Ascending aorta (tissue), 2 donors: ENCODE measurements around the gene PLA2G2D. TPM values are rescaled to one million over a fixed set of nuclear protein-coding genes. Genes with fewer than 3 reads are reported as not detected.

Experiments used
- DNase-seq, 2 donors: peaks; one replicate each; pipeline ENCODE4 v3.0.0-alpha.2; 2019; ENCODE audit warnings: low spot score in 2 of 2
- H3K27ac ChIP-seq, 2 donors: fragments of 200-600 bp; sonication (generic); one replicate each; pipeline ENCODE4 v1.5.1; 2016 to 2017; ENCODE audit warnings: mild to moderate bottlenecking in 1 of 2
- H3K27me3 ChIP-seq: fragments of 200-600 bp; sonication (generic); one replicate; pipeline ENCODE4 v1.5.1; 2017
- H3K36me3 ChIP-seq, 2 donors: fragments of 200-600 bp; sonication (generic); one replicate each; pipeline ENCODE4 v1.5.1; 2016
- H3K4me1 ChIP-seq, 2 donors: fragments of 200-600 bp; sonication (generic); one replicate each; pipeline ENCODE4 v1.5.1; 2016 to 2017; ENCODE audit warnings: mild to moderate bottlenecking in 1 of 2
- H3K4me3 ChIP-seq, 2 donors: fragments of 200-600 bp; sonication (generic); one replicate each; pipeline ENCODE4 v1.5.1; 2016 to 2017; ENCODE audit warnings: mild to moderate bottlenecking in 1 of 2
- H3K9me3 ChIP-seq, 2 donors: fragments of 200-600 bp; sonication (generic); one replicate each; pipeline ENCODE4 v1.5.1; 2016
- intact Hi-C: fragments of 100-400 bp; cut with DNase I; formaldehyde crosslinking; loops from one replicate; pipeline ENCODE4 v1.15.1; 2023
- total RNA-seq: library from RNA; depleted of rRNA; stranded (reverse); fragments of >200 nt; gene quantifications from one replicate; pipeline ENCODE4 v1.1.0, GENCODE V29; 2016
- TF ChIP-seq, protein P1 (sequence below), 3 experiments: fragments of 200-600 bp in 2 of 3; fragments of 450-650 bp in 1 of 3; sonication (generic) in 2 of 3; IDR thresholded peaks; one replicate each; pipeline ENCODE4 v1.5.1; 2016 to 2019; ENCODE audit warnings: antibody characterized with exemption in 3 of 3, mild to moderate bottlenecking in 1 of 3, moderate library complexity in 1 of 3

Gene PLA2G2D
- total RNA-seq, 1 donor from 2014 or later = not detected

DNA sequence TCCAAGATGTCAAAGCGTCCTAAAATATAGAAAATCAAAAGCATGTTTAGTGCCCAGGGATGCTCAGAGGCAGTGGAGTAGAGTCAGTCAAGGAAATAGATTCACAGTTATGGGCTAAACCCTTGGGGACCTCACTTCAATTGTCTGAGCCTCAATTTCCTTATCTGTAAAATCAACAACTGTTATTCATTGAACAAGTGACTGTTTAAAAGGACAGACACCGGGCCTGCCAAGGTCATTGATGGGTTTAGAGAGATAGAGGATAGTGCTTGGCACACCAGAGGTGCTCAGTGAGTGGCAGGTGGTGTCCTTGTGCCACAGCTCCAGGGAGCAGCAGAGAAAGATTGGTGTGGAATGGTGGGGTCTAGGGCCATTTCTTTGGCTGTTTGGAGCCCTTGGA lies 36.6 kb downstream of the PLA2G2D start:
- intact Hi-C loops = no loop called here
- DNase-seq = no peak
- Histone ChIP-seq H3K27ac (no peak overlapping the region), H3K36me3 (peaks cover 0 to 3% of the 10 kb centered on the region in 2 donors), H3K27me3 (no peaks in the 10 kb centered on the region), H3K4me3 (no peak overlapping the region), H3K9me3 (no peaks in the 10 kb centered on the region), H3K4me1 (no peaks in the 10 kb centered on the region)
- TF ChIP-seq, protein P1, sequence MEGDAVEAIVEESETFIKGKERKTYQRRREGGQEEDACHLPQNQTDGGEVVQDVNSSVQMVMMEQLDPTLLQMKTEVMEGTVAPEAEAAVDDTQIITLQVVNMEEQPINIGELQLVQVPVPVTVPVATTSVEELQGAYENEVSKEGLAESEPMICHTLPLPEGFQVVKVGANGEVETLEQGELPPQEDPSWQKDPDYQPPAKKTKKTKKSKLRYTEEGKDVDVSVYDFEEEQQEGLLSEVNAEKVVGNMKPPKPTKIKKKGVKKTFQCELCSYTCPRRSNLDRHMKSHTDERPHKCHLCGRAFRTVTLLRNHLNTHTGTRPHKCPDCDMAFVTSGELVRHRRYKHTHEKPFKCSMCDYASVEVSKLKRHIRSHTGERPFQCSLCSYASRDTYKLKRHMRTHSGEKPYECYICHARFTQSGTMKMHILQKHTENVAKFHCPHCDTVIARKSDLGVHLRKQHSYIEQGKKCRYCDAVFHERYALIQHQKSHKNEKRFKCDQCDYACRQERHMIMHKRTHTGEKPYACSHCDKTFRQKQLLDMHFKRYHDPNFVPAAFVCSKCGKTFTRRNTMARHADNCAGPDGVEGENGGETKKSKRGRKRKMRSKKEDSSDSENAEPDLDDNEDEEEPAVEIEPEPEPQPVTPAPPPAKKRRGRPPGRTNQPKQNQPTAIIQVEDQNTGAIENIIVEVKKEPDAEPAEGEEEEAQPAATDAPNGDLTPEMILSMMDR (IDR thresholded peaks at IDR 0.05) = no peak

- Histone ChIP-seq H3K27ac (no peak overlapping the region), H3K9me3 (no peaks in the 10 kb centered on the region), H3K27me3 (no peaks in the 10 kb centered on the region), H3K4me3 (no peak overlapping the region), H3K36me3 (peaks cover 0 to under 1% of the 10 kb centered on the region in 2 donors), H3K4me1 (no peaks in the 10 kb centered on the region)
- DNase-seq = no peak
- intact Hi-C loops = no loop called here
- TF ChIP-seq, protein P1 (IDR thresholded peaks at IDR 0.05) = no peak
Observed at GRCh38 chr1:20081353-20081810, 38.0 kb downstream of the PLA2G2D start.

- no peaks in the 10 kb centered on the region for H3K27me3 ChIP-seq
- H3K4me3 ChIP-seq = no peak overlapping the region
- intact Hi-C loops = no loop called here
- no peaks in the 10 kb centered on the region for H3K4me1 ChIP-seq
- no peaks in the 10 kb centered on the region for H3K9me3 ChIP-seq
- H3K36me3 ChIP-seq = no peaks in the 10 kb centered on the region
- no peak overlapping the region for H3K27ac ChIP-seq
- TF ChIP-seq, protein P1 (IDR thresholded peaks at IDR 0.05) = no peak
- DNase-seq = no peak
Observed at GRCh38 chr1:20080441-20081352, 38.6 kb downstream of the PLA2G2D start.

DNA sequence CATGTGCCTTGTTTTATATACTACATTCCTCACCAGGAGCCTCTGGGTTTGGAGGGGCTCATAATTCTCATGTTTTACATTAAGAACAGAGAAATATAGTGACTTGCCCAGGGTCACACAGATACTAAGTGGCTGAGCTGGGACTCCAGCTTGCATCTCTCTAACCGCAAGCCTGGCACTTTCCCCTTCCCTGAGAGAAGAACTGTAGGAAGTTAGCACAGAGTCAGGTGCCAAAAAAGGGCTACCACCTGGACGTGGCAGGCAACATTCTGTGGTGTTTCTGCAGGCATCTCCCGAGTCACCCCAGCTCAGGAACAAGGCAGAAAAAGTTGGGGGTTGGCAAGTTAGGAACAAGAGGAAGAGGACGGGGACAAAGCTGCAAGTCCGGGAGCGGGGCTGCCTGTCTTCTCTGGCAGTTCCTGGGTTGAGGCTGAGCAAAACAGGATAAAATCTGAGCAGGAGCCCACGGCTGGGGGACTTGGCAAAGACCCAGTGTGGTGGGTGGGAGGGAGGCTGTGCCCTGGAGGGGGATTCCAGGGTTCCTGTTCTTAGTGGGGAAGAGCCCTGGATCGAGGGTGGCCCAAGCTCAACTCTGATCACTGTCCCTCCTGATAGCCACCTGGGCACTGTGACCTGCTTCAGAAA lies 39.6 kb downstream of the PLA2G2D start:
- intact Hi-C loops = no loop called here
- Histone ChIP-seq H3K4me1 (no peaks in the 10 kb centered on the region), H3K27me3 (no peaks in the 10 kb centered on the region), H3K4me3 (no peak overlapping the region), H3K9me3 (no peaks in the 10 kb centered on the region), H3K27ac (no peak overlapping the region), H3K36me3 (no peaks in the 10 kb centered on the region)
- DNase-seq = no peak
- TF ChIP-seq, protein P1 (IDR thresholded peaks at IDR 0.05) = no peak

- Histone ChIP-seq H3K9me3 (no peaks in the 10 kb centered on the region), H3K27ac (no peak overlapping the region), H3K4me3 (no peak overlapping the region), H3K36me3 (no peaks in the 10 kb centered on the region), H3K27me3 (no peaks in the 10 kb centered on the region), H3K4me1 (no peaks in the 10 kb centered on the region)
- intact Hi-C loops = no loop called here
- DNase-seq = no peak
- TF ChIP-seq, protein P1 (IDR thresholded peaks at IDR 0.05) = no peak
Observed at GRCh38 chr1:20078711-20079110, 40.6 kb downstream of the PLA2G2D start.
